K562 (cell line): ENCODE measurements around the gene HSPA1B. TPM values are rescaled to one million over a fixed set of nuclear protein-coding genes. Genes with fewer than 3 reads are reported as not detected.

Experiments
- BRF1 ChIP-seq: IDR thresholded peaks from 3 replicates; pipeline ENCODE4 v1.6.1; 2011; ENCODE audit warnings: borderline replicate concordance, mild to moderate bottlenecking; ENCODE audit not compliant: insufficient read length; ENCODE audit errors: extremely low read depth
- CREB5 ChIP-seq: fragments of 250-450 bp; sonication (Bioruptor Pico); IDR thresholded peaks from 2 replicates; pipeline ENCODE4 v1.5.0; 2020; ENCODE audit warnings: mild to moderate bottlenecking
- FOXJ2 ChIP-seq: fragments of 200-800 bp; sonication (Bioruptor generic); IDR thresholded peaks from 2 replicates; pipeline ENCODE4 v1.6.1; 2016; ENCODE audit warnings: missing genetic modification characterization, missing compliant biosample characterization
- FOXK1 ChIP-seq: sonication (generic); formaldehyde crosslinking; IDR thresholded peaks from 2 replicates; pipeline ENCODE4 v1.8.0; 2022; ENCODE audit warnings: missing genetic modification reagents, mild to moderate bottlenecking, borderline replicate concordance
- GATAD2A ChIP-seq: fragments of 450-650 bp; IDR thresholded peaks from 2 replicates; pipeline ENCODE4 v1.6.1; 2017
- HDAC1 ChIP-seq, 2 experiments: fragments of 450-650 bp; IDR thresholded peaks; 2 replicates each; pipeline ENCODE4 v1.6.1; 2016 to 2017; ENCODE audit warnings: inconsistent platforms in 1 of 2, mild to moderate bottlenecking in 1 of 2, moderate library complexity in 1 of 2
- MBD2 ChIP-seq: sonication (generic); IDR thresholded peaks from 2 replicates; pipeline ENCODE4 v1.6.1; 2016; ENCODE audit warnings: low read depth, borderline replicate concordance
- MED1 ChIP-seq: sonication (generic); formaldehyde crosslinking; IDR thresholded peaks from 2 replicates; pipeline ENCODE4 v1.8.1; 2023; ENCODE audit warnings: missing genetic modification reagents, borderline replicate concordance
- NFIC ChIP-seq: fragments of 450-650 bp; IDR thresholded peaks from 2 replicates; pipeline ENCODE4 v1.6.1; 2017; ENCODE audit warnings: mild to moderate bottlenecking, inconsistent platforms
- RAD21 ChIP-seq, 2 experiments: fragments of 250-450 bp in 1 of 2; fragments of 450-650 bp in 1 of 2; sonication (Bioruptor Pico) in 1 of 2; formaldehyde crosslinking in 1 of 2; IDR thresholded peaks in 1 of 2; conservative IDR thresholded peaks in 1 of 2; 2 replicates each; pipeline versions ENCODE4 v1.4.0 to v1.8.0; 2020 to 2022; ENCODE audit warnings: mild to moderate bottlenecking in 2 of 2, moderate library complexity in 1 of 2
- RHOXF2B ChIP-seq: fragments of 250-450 bp; sonication (Bioruptor Pico); conservative IDR thresholded peaks from 2 replicates; pipeline ENCODE4 v1.5.1; 2021
- SRSF1 ChIP-seq: fragments of 200-400 bp; formaldehyde crosslinking; IDR thresholded peaks from 2 replicates; pipeline ENCODE4 v1.6.1; 2017; ENCODE audit warnings: mild to moderate bottlenecking, low read depth, low read length, moderate library complexity
- STAT5B ChIP-seq: fragments of 250-450 bp; sonication (Bioruptor Pico); IDR thresholded peaks from 2 replicates; pipeline ENCODE4 v1.8.0; 2021; ENCODE audit warnings: mild to moderate bottlenecking, inconsistent platforms
- ZEB2 ChIP-seq: fragments of 450-650 bp; IDR thresholded peaks from 2 replicates; pipeline ENCODE4 v1.6.1; 2016
- ZKSCAN8 ChIP-seq: fragments of 200-800 bp; sonication (Bioruptor generic); IDR thresholded peaks from 2 replicates; pipeline ENCODE4 v1.6.1; 2016; ENCODE audit warnings: missing genetic modification characterization, missing compliant biosample characterization
- ZNF133 ChIP-seq: fragments of 250-450 bp; sonication (Bioruptor Pico); IDR thresholded peaks from 2 replicates; pipeline ENCODE4 v1.4.0; 2020; ENCODE audit warnings: mild to moderate bottlenecking
- ZNF217 ChIP-seq: sonication (generic); formaldehyde crosslinking; IDR thresholded peaks from 2 replicates; pipeline ENCODE4 v1.8.0; 2022; ENCODE audit warnings: mild to moderate bottlenecking, missing genetic modification reagents
- ZNF431 ChIP-seq: sonication (generic); formaldehyde crosslinking; IDR thresholded peaks from 2 replicates; pipeline ENCODE4 v1.8.0; 2022; ENCODE audit warnings: mild to moderate bottlenecking, missing genetic modification reagents
- ZNF76 ChIP-seq: fragments of 250-450 bp; sonication (Bioruptor Pico); IDR thresholded peaks from 2 replicates; pipeline ENCODE4 v1.4.0; 2020; ENCODE audit warnings: mild to moderate bottlenecking, moderate library complexity, borderline replicate concordance
- polyA plus RNA-seq, 8 experiments: library from polyadenylated mRNA; depleted of rRNA in 4 of 8; stranded (reverse) in 5 of 8; unstranded in 3 of 8; fragments of >200 nt; fragmentation: Nextera tagmentation in 2 of 8; fragmentation: Illumina TruSeq in 1 of 8; extraction: Ambion mirVana in 2 of 8; extraction: Trizol in 1 of 8; gene quantifications; 2 replicates each; pipeline versions ENCODE4 v1.2.1 to v1.2.3, GENCODE V29; 2011 to 2014; ENCODE audit warnings: inconsistent platforms in 1 of 8, missing spikeins in 1 of 8
- total RNA-seq, 7 experiments: library from RNA; depleted of rRNA in 6 of 7; stranded (reverse); fragments of >200 nt in 6 of 7; fragmentation: Illumina TruSeq in 2 of 7; extraction: Trizol in 2 of 7; gene quantifications; 2 replicates each; pipeline versions ENCODE4 v1.2.1 to v1.2.3, GENCODE V29; 2011 to 2021; ENCODE audit warnings: low replicate concordance in 1 of 7
- TF ChIP-seq, protein P1 (sequence below), 2 experiments: fragments of 450-650 bp; IDR thresholded peaks; 2 replicates each; pipeline ENCODE4 v1.6.1; 2016; ENCODE audit warnings: mild to moderate bottlenecking in 2 of 2, borderline replicate concordance in 1 of 2, low read depth in 1 of 2, moderate library complexity in 1 of 2

Gene HSPA1B
- total and polyA plus RNA-seq, 9 of the 15 experiments (the other 6 are each of a cell fraction or from before 2014, with no cell fraction given), result 0.27 to 227 (median 51.2) TPM

DNA sequence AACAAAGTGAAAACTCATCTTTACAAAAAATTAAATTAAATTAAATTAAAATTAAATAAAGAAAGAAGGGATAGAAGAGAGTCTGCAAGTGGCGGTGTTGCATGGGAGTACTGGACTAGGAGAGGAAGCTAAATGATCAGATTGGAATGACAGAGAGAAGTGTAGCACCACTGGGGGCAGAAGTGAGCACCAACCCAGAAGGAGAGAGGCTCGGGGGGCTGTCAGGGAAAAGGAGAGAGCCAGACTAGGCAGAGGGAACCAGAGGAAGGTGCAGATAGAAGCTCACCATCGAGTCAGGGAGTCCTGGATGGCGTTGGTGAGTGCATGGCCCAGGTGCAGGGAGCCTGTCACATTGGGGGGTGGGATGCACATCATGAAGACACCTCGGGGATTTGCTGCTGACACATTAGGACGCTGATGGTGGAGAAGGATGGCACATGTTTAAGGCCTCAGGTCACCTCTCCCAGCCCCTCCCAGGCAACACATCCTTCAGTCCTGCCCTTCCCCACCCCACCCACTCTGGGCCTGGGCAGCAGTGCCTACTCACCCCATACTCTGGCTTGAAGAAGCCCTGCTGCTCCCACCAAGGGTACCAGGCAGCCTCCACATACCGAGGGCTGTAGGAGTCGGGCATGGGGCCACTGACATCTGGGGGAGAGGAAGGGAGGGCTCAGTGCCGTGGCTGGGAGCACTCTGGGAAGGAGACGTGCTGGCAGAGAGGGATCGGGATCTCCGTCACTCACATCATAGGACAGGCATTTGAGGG is 36.0 kb upstream of the HSPA1B start (continued):
- TF ChIP-seq, protein P1, sequence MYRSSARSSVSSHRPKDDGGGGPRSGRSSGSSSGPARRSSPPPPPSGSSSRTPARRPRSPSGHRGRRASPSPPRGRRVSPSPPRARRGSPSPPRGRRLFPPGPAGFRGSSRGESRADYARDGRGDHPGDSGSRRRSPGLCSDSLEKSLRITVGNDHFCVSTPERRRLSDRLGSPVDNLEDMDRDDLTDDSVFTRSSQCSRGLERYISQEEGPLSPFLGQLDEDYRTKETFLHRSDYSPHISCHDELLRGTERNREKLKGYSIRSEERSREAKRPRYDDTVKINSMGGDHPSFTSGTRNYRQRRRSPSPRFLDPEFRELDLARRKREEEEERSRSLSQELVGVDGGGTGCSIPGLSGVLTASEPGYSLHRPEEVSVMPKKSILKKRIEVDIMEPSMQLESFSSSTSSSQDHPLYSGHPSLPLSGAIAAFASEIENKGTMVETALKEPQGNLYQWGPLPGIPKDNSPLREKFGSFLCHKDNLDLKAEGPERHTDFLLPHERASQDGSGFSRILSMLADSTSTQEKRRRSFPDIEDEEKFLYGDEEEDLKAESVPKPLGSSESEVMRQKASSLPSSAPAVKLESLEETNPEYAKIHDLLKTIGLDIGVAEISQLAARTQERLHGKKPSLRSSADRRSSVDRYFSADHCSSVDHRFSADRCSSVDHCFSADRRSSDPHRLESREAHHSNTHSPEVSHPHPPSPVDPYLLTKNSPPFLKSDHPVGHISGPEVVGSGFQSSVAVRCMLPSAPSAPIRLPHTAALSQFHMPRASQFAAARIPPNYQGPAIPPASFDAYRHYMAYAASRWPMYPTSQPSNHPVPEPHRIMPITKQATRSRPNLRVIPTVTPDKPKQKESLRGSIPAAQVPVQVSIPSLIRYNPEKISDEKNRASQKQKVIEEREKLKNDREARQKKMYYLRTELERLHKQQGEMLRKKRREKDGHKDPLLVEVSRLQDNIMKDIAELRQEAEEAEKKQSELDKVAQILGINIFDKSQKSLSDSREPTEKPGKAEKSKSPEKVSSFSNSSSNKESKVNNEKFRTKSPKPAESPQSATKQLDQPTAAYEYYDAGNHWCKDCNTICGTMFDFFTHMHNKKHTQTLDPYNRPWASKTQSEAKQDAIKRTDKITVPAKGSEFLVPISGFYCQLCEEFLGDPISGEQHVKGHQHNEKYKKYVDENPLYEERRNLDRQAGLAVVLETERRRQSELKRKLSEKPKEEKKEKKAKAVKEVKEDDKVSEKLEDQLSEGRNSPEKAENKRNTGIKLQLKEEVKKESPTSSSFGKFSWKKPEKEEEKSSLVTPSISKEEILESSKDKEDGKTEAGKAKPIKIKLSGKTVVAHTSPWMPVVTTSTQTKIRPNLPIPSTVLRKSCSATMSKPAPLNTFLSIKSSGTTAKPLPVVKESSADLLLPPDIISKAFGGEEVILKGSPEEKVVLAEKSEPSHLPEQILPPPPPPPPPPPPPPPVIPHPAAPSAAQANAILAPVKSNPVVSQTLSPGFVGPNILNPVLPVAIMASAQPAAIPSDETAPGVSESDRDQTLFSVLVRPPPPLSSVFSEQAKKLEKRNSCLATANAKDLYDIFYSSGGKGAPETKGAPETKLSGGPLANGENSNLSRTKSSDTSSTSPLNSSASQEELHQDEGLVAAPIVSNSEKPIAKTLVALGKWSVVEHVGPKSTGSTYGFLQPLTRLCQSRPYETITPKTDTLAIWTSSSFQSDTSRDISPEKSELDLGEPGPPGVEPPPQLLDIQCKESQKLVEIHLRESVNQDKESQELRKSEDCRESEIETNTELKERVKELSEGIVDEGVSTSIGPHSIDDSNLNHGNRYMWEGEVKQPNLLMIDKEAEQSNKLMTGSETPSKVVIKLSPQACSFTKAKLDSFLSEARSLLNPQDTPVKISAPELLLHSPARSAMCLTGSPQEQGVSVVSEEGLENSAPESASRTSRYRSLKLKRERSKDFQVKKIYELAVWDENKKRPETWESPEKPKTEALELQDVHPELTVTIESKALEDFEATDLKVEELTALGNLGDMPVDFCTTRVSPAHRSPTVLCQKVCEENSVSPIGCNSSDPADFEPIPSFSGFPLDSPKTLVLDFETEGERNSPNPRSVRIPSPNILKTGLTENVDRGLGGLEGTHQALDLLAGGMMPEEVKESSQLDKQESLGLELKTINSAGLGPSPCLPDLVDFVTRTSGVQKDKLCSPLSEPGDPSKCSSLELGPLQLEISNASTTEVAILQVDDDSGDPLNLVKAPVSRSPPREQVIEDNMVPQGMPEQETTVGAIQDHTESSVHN (IDR thresholded peaks at IDR 0.05; ENCODE audit: borderline replicate concordance in 1 of 2, low read depth in 1 of 2), result no peak
- TF ChIP-seq STAT5B (CRISPR knock-in tag), result no peak
- no peak; the same call in 1 of the 2 replicates for TF ChIP-seq NFIC
- TF ChIP-seq MBD2, result no peak
- no peak for TF ChIP-seq SRSF1
- no peak for TF ChIP-seq CREB5
- TF ChIP-seq FOXJ2 (tag), result no peak
- TF ChIP-seq GATAD2A, result no peak
- TF ChIP-seq ZEB2, result 0 out of 2 replicates have a peak, but pooled peaks have one; percentile 38
- TF ChIP-seq RHOXF2B (CRISPR knock-in tag), result 0 out of 2 replicates have a peak, but pooled peaks have one; percentile 35
- peak; percentile 68; the same call in 1 of the 2 replicates for TF ChIP-seq FOXK1 (CRISPR knock-in tag)
- no peak for TF ChIP-seq BRF1
- no peak for TF ChIP-seq ZNF133 (CRISPR knock-in tag)
- TF ChIP-seq ZKSCAN8 (CRISPR knock-in tag), result no peak
- no peak for TF ChIP-seq ZNF431 (CRISPR knock-in tag)
- TF ChIP-seq RAD21 (CRISPR knock-in tag; conservative IDR thresholded peaks at IDR 0.05 in 1 of 2, IDR thresholded peaks at IDR 0.05 in 1 of 2), result peak; percentile 37 to 61
- peak in 1 of 2 experiments; percentile 54; a peak in 2 of 4 replicates for TF ChIP-seq HDAC1 (IDR thresholded peaks at IDR 0.05)
- no peak for TF ChIP-seq MED1 (CRISPR knock-in tag)
- no peak for TF ChIP-seq ZNF217 (CRISPR knock-in tag)
- no peak for TF ChIP-seq ZNF76 (CRISPR knock-in tag)
